ENCODE results near the gene PEDS1. TPM values are rescaled to one million over a fixed set of nuclear protein-coding genes. Genes with fewer than 3 reads are reported as not detected.
A peak's percentile ranks its signal among the peaks of the same experiment; 100 is the strongest.

Gene PEDS1
- total RNA-seq, 1 donor from 2014 or later, result 29.9 TPM

- no peaks in the 10 kb centered on the region for H3K9me3 Mint-ChIP-seq
- H3K27me3 Mint-ChIP-seq, result no peaks in the 10 kb centered on the region
- H3K4me3 Mint-ChIP-seq, result peak within 1 kb of the TSS; percentile 97
- DNase-seq (ENCODE audit: extremely low spot score, unreplicated experiment), result peak; percentile 89
- peak within 1 kb of the TSS; percentile 97 for H3K27ac Mint-ChIP-seq
- peaks cover 13% of the 10 kb centered on the region for H3K36me3 Mint-ChIP-seq
- H3K4me1 Mint-ChIP-seq (ENCODE audit: unreplicated experiment), result peaks cover 60% of the 10 kb centered on the region
- TF ChIP-seq CTCF (conservative IDR thresholded peaks at IDR 0.05), result peak; percentile 28
Measured at GRCh38 chr20:50112512-50113419, 40.8 kb downstream of the PEDS1 start, which contains the start of gene UBE2V1. Gene UBE2V1, minus strand, starts transcription at chr20:50113150. Its CDS starts 22 bp downstream, at chr20:50113128.

GRCh38 chr20:50111829-50112495, 41.6 kb downstream of the PEDS1 start:
- H3K27ac Mint-ChIP-seq, result peak overlapping the region; percentile 91
- no peak for TF ChIP-seq CTCF (conservative IDR thresholded peaks at IDR 0.05)
- DNase-seq (ENCODE audit: extremely low spot score, unreplicated experiment), result no peak
- peaks cover 67% of the 10 kb centered on the region for H3K4me1 Mint-ChIP-seq (ENCODE audit: unreplicated experiment)
- H3K27me3 Mint-ChIP-seq, result no peaks in the 10 kb centered on the region
- H3K9me3 Mint-ChIP-seq, result no peaks in the 10 kb centered on the region
- H3K4me3 Mint-ChIP-seq, result peak overlapping the region; percentile 97
- H3K36me3 Mint-ChIP-seq, result peaks cover 15% of the 10 kb centered on the region

- Mint-ChIP-seq H3K4me3 (peak overlapping the region; percentile 97), H3K4me1 (ENCODE audit: unreplicated experiment) (peaks cover 69% of the 10 kb centered on the region), H3K27me3 (no peaks in the 10 kb centered on the region), H3K36me3 (peaks cover 15% of the 10 kb centered on the region), H3K27ac (peak overlapping the region; percentile 91), H3K9me3 (no peaks in the 10 kb centered on the region)
- no peak for DNase-seq (ENCODE audit: extremely low spot score, unreplicated experiment)
- TF ChIP-seq CTCF (conservative IDR thresholded peaks at IDR 0.05), result no peak
Measured at GRCh38 chr20:50111120-50111828, 42.2 kb downstream of the PEDS1 start.

- Mint-ChIP-seq H3K27ac (peak overlapping the region; percentile 91), H3K36me3 (peaks cover 15% of the 10 kb centered on the region), H3K4me1 (ENCODE audit: unreplicated experiment) (peaks cover 63% of the 10 kb centered on the region), H3K27me3 (no peaks in the 10 kb centered on the region), H3K4me3 (peak overlapping the region; percentile 97), H3K9me3 (no peaks in the 10 kb centered on the region)
- DNase-seq (ENCODE audit: extremely low spot score, unreplicated experiment), result no peak
- TF ChIP-seq CTCF (conservative IDR thresholded peaks at IDR 0.05), result no peak
Measured at GRCh38 chr20:50110141-50111047, 43.1 kb downstream of the PEDS1 start.

Data from type B pancreatic cell (in vitro differentiated cells).